H1 (cell line): Measurements from ENCODE around the gene COL27A1. TPM values are rescaled to one million over a fixed set of nuclear protein-coding genes. Genes with fewer than 3 reads are reported as not detected.

Experiments used
- CTCF ChIA-PET: fragments of 300-600 bp; sonication (Branson Sonifier 250); formaldehyde crosslinking; loops from one replicate; lab custom pipeline; 2021; ENCODE audit not compliant: partially characterized antibody; lab: Charles Lee
- POLR2A ChIA-PET: fragments of 300-600 bp; sonication (Branson Sonifier 250); formaldehyde crosslinking; loops from one replicate; lab custom pipeline; 2021; ENCODE audit warnings: inconsistent platforms; ENCODE audit not compliant: partially characterized antibody; lab: Charles Lee
- DNase-seq, 2 experiments: peaks; one replicate each; pipeline versions ENCODE4 v3.0.0 to v3.0.0-alpha.2; 2010 to 2022; ENCODE audit warnings: low spot score in 2 of 2, low read depth in 1 of 2, mixed read lengths in 1 of 2
- FAIRE-seq: peaks from 2 replicates; lab custom pipeline; 2011; peaks lifted over from hg19 to GRCh38; lab: Jason Lieb, UNC
- H2AFZ ChIP-seq: 2 replicates; pipeline ENCODE4 v1.8.1; 2012; ENCODE audit warnings: low read length, inconsistent platforms
- H2AK5ac ChIP-seq: 2 replicates; pipeline ENCODE4 v1.6.1; 2013; ENCODE audit warnings: low read depth, low read length
- H2BK120ac ChIP-seq: replicated peaks from 2 replicates; pipeline ENCODE3; 2013; ENCODE audit warnings: low read depth, low read length, inconsistent platforms
- H2BK12ac ChIP-seq: 2 replicates; pipeline ENCODE4 v1.6.1; 2013; ENCODE audit warnings: low read depth, low read length
- H2BK15ac ChIP-seq: 2 replicates; pipeline ENCODE4 v1.6.1; 2013; ENCODE audit warnings: low read length
- H2BK20ac ChIP-seq: 2 replicates; pipeline ENCODE4 v1.6.1; 2013; ENCODE audit warnings: low read length
- H2BK5ac ChIP-seq: 2 replicates; pipeline ENCODE4 v1.6.1; 2013; ENCODE audit warnings: low read depth, low read length
- H3K14ac ChIP-seq: 2 replicates; pipeline ENCODE4 v1.6.1; 2013; ENCODE audit warnings: inconsistent platforms; ENCODE audit not compliant: insufficient read length
- H3K18ac ChIP-seq: 2 replicates; pipeline ENCODE4 v1.6.1; 2013; ENCODE audit warnings: low read length; ENCODE audit errors: extremely low read depth
- H3K23ac ChIP-seq: 2 replicates; pipeline ENCODE4 v1.6.1; 2013; ENCODE audit warnings: inconsistent platforms; ENCODE audit not compliant: insufficient read length
- H3K23me2 ChIP-seq: 2 replicates; pipeline ENCODE4 v1.6.1; 2013; ENCODE audit warnings: low read depth, low read length
- H3K27ac ChIP-seq: 2 replicates; pipeline ENCODE4 v1.6.1; 2011; ENCODE audit warnings: low read depth, low read length, inconsistent platforms
- H3K27me3 ChIP-seq, 4 experiments: replicated peaks in 1 of 4; 1 replicate in 1 of 4; 2 replicates in 3 of 4; pipeline versions ENCODE4 v1.6.1 to v1.8.1; 2011 to 2013; ENCODE audit warnings: low read length in 3 of 4, mild to moderate bottlenecking in 3 of 4, inconsistent platforms in 2 of 4, mixed read lengths in 2 of 4, moderate library complexity in 1 of 4; ENCODE audit not compliant: control insufficient read depth in 3 of 4, insufficient read depth in 3 of 4; ENCODE audit errors: extremely low read depth in 1 of 4
- H3K36me3 ChIP-seq, 4 experiments: 2 replicates each; pipeline versions ENCODE4 v1.6.1 to v1.8.1; 2011 to 2013; ENCODE audit warnings: mild to moderate bottlenecking in 4 of 4, low read length in 3 of 4, moderate library complexity in 2 of 4, control low read depth in 1 of 4, inconsistent platforms in 1 of 4; ENCODE audit not compliant: insufficient read depth in 4 of 4, control insufficient read depth in 2 of 4
- H3K4ac ChIP-seq: replicated peaks from 2 replicates; pipeline ENCODE3; 2013; ENCODE audit warnings: low read length, low read depth, mixed read lengths, inconsistent platforms; ENCODE audit not compliant: insufficient read length
- H3K4me1 ChIP-seq, 4 experiments: replicated peaks in 1 of 4; 1 replicate in 1 of 4; 2 replicates in 3 of 4; pipeline versions ENCODE4 v1.6.1 to v1.8.1; 2011 to 2013; ENCODE audit warnings: low read length in 3 of 4, inconsistent platforms in 2 of 4, mixed read lengths in 1 of 4; ENCODE audit not compliant: insufficient read depth in 4 of 4, control insufficient read depth in 3 of 4
- H3K4me2 ChIP-seq, 2 experiments: 2 replicates each; pipeline versions ENCODE4 v1.6.1 to v1.8.1; 2011 to 2013; ENCODE audit warnings: low read depth in 2 of 2, low read length in 2 of 2, control low read depth in 1 of 2, inconsistent platforms in 1 of 2, mild to moderate bottlenecking in 1 of 2; ENCODE audit not compliant: insufficient read depth in 1 of 2
- H3K4me3 ChIP-seq, 4 experiments: fragments of 200-600, 300-600 bp in 1 of 4; sonication (generic), shearing (Covaris generic), sonication (Bioruptor Twin) in 1 of 4; 2 replicates each; pipeline versions ENCODE4 v1.5.1 to v1.8.1; 2011 to 2016; ENCODE audit warnings: low read length in 4 of 4, low read depth in 3 of 4, control low read depth in 2 of 4, inconsistent platforms in 2 of 4, mild to moderate bottlenecking in 2 of 4, mixed read lengths in 1 of 4, moderate library complexity in 1 of 4; ENCODE audit not compliant: insufficient read depth in 2 of 4; ENCODE audit errors: extremely low read depth in 1 of 4
- H3K56ac ChIP-seq: replicated peaks from 2 replicates; pipeline ENCODE3; 2013; ENCODE audit warnings: low read depth, mild to moderate bottlenecking, mixed read lengths, low read length, inconsistent platforms; ENCODE audit not compliant: insufficient read length
- H3K79me1 ChIP-seq: 2 replicates; pipeline ENCODE4 v1.6.1; 2013; ENCODE audit warnings: low read depth, low read length, control low read depth
- H3K79me2 ChIP-seq, 2 experiments: 2 replicates each; pipeline versions ENCODE4 v1.6.1 to v1.8.1; 2012 to 2013; ENCODE audit warnings: low read length in 2 of 2, mild to moderate bottlenecking in 2 of 2, inconsistent platforms in 1 of 2; ENCODE audit not compliant: insufficient read depth in 2 of 2, control insufficient read depth in 1 of 2
- H3K9ac ChIP-seq, 4 experiments: replicated peaks in 1 of 4; 1 replicate in 1 of 4; 2 replicates in 3 of 4; pipeline versions ENCODE4 v1.6.1 to v1.8.1; 2011 to 2013; ENCODE audit warnings: low read depth in 3 of 4, low read length in 3 of 4, control low read depth in 2 of 4, mild to moderate bottlenecking in 2 of 4, moderate library complexity in 2 of 4, inconsistent platforms in 1 of 4; ENCODE audit errors: extremely low read depth in 1 of 4
- H3K9me3 ChIP-seq, 2 experiments: 2 replicates each; pipeline versions ENCODE4 v1.6.1 to v1.8.1; 2012 to 2013; ENCODE audit warnings: mild to moderate bottlenecking in 2 of 2, moderate library complexity in 2 of 2, control low read depth in 1 of 2, inconsistent platforms in 1 of 2, low read depth in 1 of 2, low read length in 1 of 2, mixed read lengths in 1 of 2; ENCODE audit not compliant: insufficient read depth in 2 of 2
- H4K20me1 ChIP-seq, 2 experiments: replicated peaks in 1 of 2; 2 replicates each; pipeline versions ENCODE3 to v1.8.1; 2011 to 2013; ENCODE audit warnings: inconsistent platforms in 2 of 2, low read length in 2 of 2, mild to moderate bottlenecking in 1 of 2; ENCODE audit not compliant: insufficient read depth in 2 of 2, control insufficient read depth in 1 of 2
- H4K5ac ChIP-seq: 2 replicates; pipeline ENCODE4 v1.6.1; 2013; ENCODE audit warnings: low read length, low read depth, mixed read lengths, inconsistent platforms; ENCODE audit not compliant: insufficient read length
- H4K8ac ChIP-seq: 2 replicates; pipeline ENCODE4 v1.8.0; 2013; ENCODE audit warnings: mild to moderate bottlenecking, moderate library complexity, low read length, inconsistent platforms; ENCODE audit not compliant: insufficient read depth; ENCODE audit errors: extremely low read depth
- H4K91ac ChIP-seq: replicated peaks from 2 replicates; pipeline ENCODE3; 2013; ENCODE audit warnings: low read length, mixed read lengths, inconsistent platforms; ENCODE audit not compliant: insufficient read length
- GABPA ChIP-seq: IDR thresholded peaks from 2 replicates; pipeline ENCODE4 v1.6.1; 2011; ENCODE audit warnings: mild to moderate bottlenecking, low read length, moderate library complexity, borderline replicate concordance; ENCODE audit not compliant: insufficient read depth
- HDAC6 ChIP-seq: IDR thresholded peaks from one replicate; pipeline ENCODE4 v1.7.1; 2012; ENCODE audit warnings: low read depth, mild to moderate bottlenecking, inconsistent platforms, low read length, moderate library complexity
- JUN ChIP-seq: IDR thresholded peaks from 2 replicates; pipeline ENCODE4 v1.6.1; 2011; ENCODE audit warnings: low read depth, mild to moderate bottlenecking, improper control_type of control experiment, low read length
- NRF1 ChIP-seq: IDR thresholded peaks from 2 replicates; pipeline ENCODE4 v1.6.1; 2011; ENCODE audit warnings: mild to moderate bottlenecking, low read depth, low read length, improper control_type of control experiment
- RAD21 ChIP-seq, 2 experiments: IDR thresholded peaks in 1 of 2; conservative IDR thresholded peaks in 1 of 2; 2 replicates each; pipeline ENCODE4 v1.6.1; 2011; ENCODE audit warnings: low read depth in 2 of 2, low read length in 2 of 2, improper control_type of control experiment in 1 of 2, inconsistent platforms in 1 of 2, mild to moderate bottlenecking in 1 of 2, moderate library complexity in 1 of 2
- RFX5 ChIP-seq: IDR thresholded peaks from 2 replicates; pipeline ENCODE4 v1.6.1; 2011; ENCODE audit warnings: low read depth, low read length, improper control_type of control experiment, borderline replicate concordance
- SIN3A ChIP-seq, 2 experiments: IDR thresholded peaks in 1 of 2; conservative IDR thresholded peaks in 1 of 2; 2 replicates each; pipeline ENCODE4 v1.6.1; 2011 to 2012; ENCODE audit warnings: low read length in 2 of 2, improper control_type of control experiment in 1 of 2, low read depth in 1 of 2, mild to moderate bottlenecking in 1 of 2
- SP4 ChIP-seq: IDR thresholded peaks from 2 replicates; pipeline ENCODE4 v1.6.1; 2012; ENCODE audit warnings: low read length, inconsistent platforms
- USF2 ChIP-seq: IDR thresholded peaks from 2 replicates; pipeline ENCODE4 v1.6.1; 2011; ENCODE audit warnings: low read length, improper control_type of control experiment
- WGBS, 2 experiments: shearing (Covaris generic) in 1 of 2; methylation state at CpG; one replicate each; pipeline versions ENCODE4 v1.1.6 to v1.1.7; 2013 to 2015; ENCODE audit warnings: low lambda C conversion rate in 2 of 2, mixed read lengths in 2 of 2, inconsistent platforms in 1 of 2, low coverage in 1 of 2, missing lambda C conversion rate in 1 of 2; ENCODE audit not compliant: insufficient replicate concordance in 2 of 2, insufficient coverage in 1 of 2, insufficient read length in 1 of 2; ENCODE audit errors: extremely low coverage in 1 of 2, missing lambda C conversion rate in 1 of 2; 5-methylcytosine and 5-hydroxymethylcytosine counted together
- polyA plus RNA-seq, 7 experiments: library from polyadenylated mRNA; depleted of rRNA in 3 of 7; stranded (reverse) in 5 of 7; unstranded in 2 of 7; fragments of >200 nt in 5 of 7; fragments of 200-250 nt in 2 of 7; gene quantifications; 1 replicate in 5 of 7; 2 replicates in 1 of 7; 4 replicates in 1 of 7; pipeline versions ENCODE4 v1.2.1 to v1.2.3, GENCODE V29; 2011 to 2013; ENCODE audit warnings: missing spikeins in 2 of 7, mixed read lengths in 2 of 7
- total RNA-seq: library from RNA; stranded (reverse); fragmentation: NEBNext Ultra II Directional; extraction: Animal tissue kit (Norgen Biotek cat#: 25700); gene quantifications from 2 replicates; pipeline ENCODE4 v1.2.1, GENCODE V29; 2021

Gene COL27A1
- total and polyA plus RNA-seq, 2 of the 8 experiments (the other 6 are each of a cell fraction or from before 2014, with no cell fraction given): 15.1 to 22.8 TPM

- H3K56ac ChIP-seq: no peak overlapping the region
- H3K18ac ChIP-seq: peak overlapping the region; percentile 24; the same call in 1 of the 2 replicates
- H3K36me3 ChIP-seq: no peaks in the 10 kb centered on the region
- H4K8ac ChIP-seq: no peak overlapping the region; the same call in 1 of the 2 replicates
- H3K79me1 ChIP-seq: peaks cover 5% of the 10 kb centered on the region; the same call in 1 of the 2 replicates
- CTCF ChIA-PET: interaction anchor here (0.8 to 8.5 kb wide), 21 partner anchors 10 to 133 kb away, joined by 3 to 114 read pairs (median 5); no protein-coding TSS in a partner anchor
- 42% methylated on average over 29 of the region's 31 CpGs; no CpG with 5 or more reads in 1 of the 2 experiments for WGBS, 2 experiments
- H3K27me3 ChIP-seq: peaks cover 4 to 26% (median 21%) of the 10 kb centered on the region in 4 experiments
- no peak overlapping the region for H3K27ac ChIP-seq
- peak overlapping the region; percentile 49 to 86 (median 70); a peak in 7 of 8 replicates for H3K4me3 ChIP-seq
- H2BK120ac ChIP-seq: no peak overlapping the region
- peak overlapping the region; percentile 40 for H4K91ac ChIP-seq
- H2BK12ac ChIP-seq: peak overlapping the region; percentile 19; the same call in 1 of the 2 replicates
- FAIRE-seq (no peak), DNase-seq (peak in 1 of 2 experiments; percentile 64)
- no peak overlapping the region for H2BK20ac ChIP-seq
- H4K20me1 ChIP-seq: peaks cover 5 to 22% of the 10 kb centered on the region in 2 experiments
- no peak overlapping the region for H4K5ac ChIP-seq
- H3K9me3 ChIP-seq: no peaks in the 10 kb centered on the region
- H2BK5ac ChIP-seq: no peak overlapping the region
- H3K4ac ChIP-seq: no peak overlapping the region
- H3K14ac ChIP-seq: no peak overlapping the region
- no peak overlapping the region for H3K23ac ChIP-seq
- H3K23me2 ChIP-seq: peaks cover 13% of the 10 kb centered on the region
- no peak overlapping the region for H2AFZ ChIP-seq
- peak overlapping the region; percentile 74 to 94 for H3K4me2 ChIP-seq
- H2AK5ac ChIP-seq: peak overlapping the region; percentile 59; the same call in 1 of the 2 replicates
- H2BK15ac ChIP-seq: peak overlapping the region; percentile 72; the same call in 1 of the 2 replicates
- peaks cover 0 to 14% (median 11%) of the 10 kb centered on the region in 4 experiments; a peak in 6 of 7 replicates for H3K4me1 ChIP-seq
- peaks cover 0 to 9% of the 10 kb centered on the region in 2 experiments; a peak in 1 of 4 replicates for H3K79me2 ChIP-seq
- POLR2A ChIA-PET: no interaction called here
- no peak overlapping the region for H3K9ac ChIP-seq
- no peak for TF ChIP-seq HDAC6
- TF ChIP-seq RAD21 (IDR thresholded peaks at IDR 0.05 in 1 of 2, conservative IDR thresholded peaks at IDR 0.05 in 1 of 2; ENCODE audit: low read depth in 2 of 2, low read length in 2 of 2): peak in 1 of 2 experiments; percentile 2; a peak in 1 of 4 replicates
- 0 out of 4 replicates have a peak, but pooled peaks of 1 of the 2 experiments have one; percentile 12 for TF ChIP-seq SIN3A (conservative IDR thresholded peaks at IDR 0.05 in 1 of 2, IDR thresholded peaks at IDR 0.05 in 1 of 2; ENCODE audit: low read depth in 1 of 2, low read length in 2 of 2)
- TF ChIP-seq GABPA: 0 out of 2 replicates have a peak, but pooled peaks have one; percentile 16
- no peak for TF ChIP-seq USF2
- no peak for TF ChIP-seq RFX5
- no peak for TF ChIP-seq SP4
- no peak for TF ChIP-seq JUN
- no peak for TF ChIP-seq NRF1
These were observed 1.5 kb downstream of the COL27A1 start for GRCh38 chr9:114156657-114157421.
